GM19468 (cell line): Measurements from ENCODE around the gene TERT.

Experiments used
- ATAC-seq: cut with Tn5 transposase; IDR thresholded peaks from one replicate; pipeline ENCODE4 v1.9.1; 2021; ENCODE audit warnings: mild to moderate bottlenecking, moderate library complexity, moderate number of reproducible peaks; ENCODE audit not compliant: unreplicated experiment; ENCODE audit errors: extremely low read depth

The TERT gene

GRCh38 chr5:1226839-1227581, 67.9 kb downstream of the TERT start:
- ATAC-seq: no peak

- ATAC-seq: no peak
These were observed 68.6 kb downstream of the TERT start for GRCh38 chr5:1226231-1226630.

- ATAC-seq: no peak
These were observed 69.8 kb downstream of the TERT start, which contains the start of gene SLC6A18 for GRCh38 chr5:1225081-1225480. Gene SLC6A18 (plus strand): TSS chr5:1225381. CDS start chr5:1225478, 97 bp downstream.

- no peak for ATAC-seq
These were observed 70.2 kb downstream of the TERT start for GRCh38 chr5:1224631-1225030.

GRCh38 chr5:1223278-1223670, 71.6 kb downstream of the TERT start:
- no peak for ATAC-seq

- no peak for ATAC-seq
These were observed 72.1 kb downstream of the TERT start for GRCh38 chr5:1222621-1223277.

- no peak for ATAC-seq
These were observed 72.7 kb downstream of the TERT start for GRCh38 chr5:1222147-1222546.

- no peak for ATAC-seq
These were observed 73.1 kb downstream of the TERT start for GRCh38 chr5:1221721-1222120.

GRCh38 chr5:1220831-1221230, 74.0 kb downstream of the TERT start:
- no peak for ATAC-seq

GRCh38 chr5:1220351-1220750, 74.5 kb downstream of the TERT start:
- ATAC-seq: no peak

GRCh38 chr5:1219768-1220100, 75.1 kb downstream of the TERT start:
- ATAC-seq: no peak

GRCh38 chr5:1219098-1219767, 75.6 kb downstream of the TERT start:
- ATAC-seq: no peak

- no peak for ATAC-seq
These were observed 76.4 kb downstream of the TERT start for GRCh38 chr5:1218351-1219080.

GRCh38 chr5:1217596-1218206, 77.2 kb downstream of the TERT start:
- no peak for ATAC-seq

- ATAC-seq: no peak
These were observed 78.0 kb downstream of the TERT start for GRCh38 chr5:1216918-1217295.

- ATAC-seq: no peak
These were observed 78.5 kb downstream of the TERT start for GRCh38 chr5:1216211-1216917.

- ATAC-seq: no peak
These were observed 79.4 kb downstream of the TERT start for GRCh38 chr5:1215320-1216096.

GRCh38 chr5:1214936-1215220, 80.0 kb downstream of the TERT start:
- ATAC-seq: no peak
